Epithelial cell of proximal tubule (primary cell): ENCODE results near the gene ZNF319. TPM values are rescaled to one million over a fixed set of nuclear protein-coding genes. Genes with fewer than 3 reads are reported as not detected.

Source experiments
- DNase-seq: peaks from one replicate; pipeline ENCODE4 v3.0.0-alpha.2; 2011; ENCODE audit warnings: low read depth
- H3K4me3 ChIP-seq: 2 replicates; pipeline ENCODE4 v1.5.1; 2011; ENCODE audit warnings: low read depth, mild to moderate bottlenecking, low read length
- CTCF ChIP-seq: conservative IDR thresholded peaks from 2 replicates; pipeline ENCODE4 v1.5.1; 2012; ENCODE audit warnings: low read depth, mild to moderate bottlenecking, low read length
- total RNA-seq: library from RNA; depleted of rRNA; stranded (reverse); fragments of >200 nt; gene quantifications from 2 replicates; pipeline ENCODE4 v1.2.3, GENCODE V29; 2015

ZNF319 gene
- total RNA-seq, 1 donor from 2014 or later, result 9.1 TPM

- no peak for DNase-seq
- H3K4me3 ChIP-seq, result no peak overlapping the region
- TF ChIP-seq CTCF, result no peak
Observed at GRCh38 chr16:58036943-58037342, 36.5 kb upstream of the ZNF319 start.

GRCh38 chr16:58035356-58036170 lies 35.1 kb upstream of the ZNF319 start:
- DNase-seq, result no peak
- TF ChIP-seq CTCF, result no peak
- no peak overlapping the region for H3K4me3 ChIP-seq

GRCh38 chr16:58034774-58035173 lies 34.3 kb upstream of the ZNF319 start:
- no peak for DNase-seq
- no peak overlapping the region for H3K4me3 ChIP-seq
- no peak for TF ChIP-seq CTCF

- no peak overlapping the region for H3K4me3 ChIP-seq
- no peak for DNase-seq
- no peak for TF ChIP-seq CTCF
Observed at GRCh38 chr16:58034128-58034685, 33.7 kb upstream of the ZNF319 start.

- H3K4me3 ChIP-seq, result no peak overlapping the region
Observed at GRCh38 chr16:58032710-58033293, 32.3 kb upstream of the ZNF319 start.

GRCh38 chr16:58031016-58031800 lies 30.7 kb upstream of the ZNF319 start:
- no peak for DNase-seq
- no peak overlapping the region for H3K4me3 ChIP-seq
- no peak for TF ChIP-seq CTCF

More at GRCh38 chr16:58032710-58033293, 32.3 kb upstream of the ZNF319 start:
- no peak for DNase-seq
- no peak for TF ChIP-seq CTCF
